Islet precursor cell (in vitro differentiated cells): ENCODE data around the gene TPD52L1.

Experiments used
- DNase-seq: peaks from one replicate; pipeline ENCODE4 v3.0.0-alpha.2; 2018

Gene TPD52L1

DNA sequence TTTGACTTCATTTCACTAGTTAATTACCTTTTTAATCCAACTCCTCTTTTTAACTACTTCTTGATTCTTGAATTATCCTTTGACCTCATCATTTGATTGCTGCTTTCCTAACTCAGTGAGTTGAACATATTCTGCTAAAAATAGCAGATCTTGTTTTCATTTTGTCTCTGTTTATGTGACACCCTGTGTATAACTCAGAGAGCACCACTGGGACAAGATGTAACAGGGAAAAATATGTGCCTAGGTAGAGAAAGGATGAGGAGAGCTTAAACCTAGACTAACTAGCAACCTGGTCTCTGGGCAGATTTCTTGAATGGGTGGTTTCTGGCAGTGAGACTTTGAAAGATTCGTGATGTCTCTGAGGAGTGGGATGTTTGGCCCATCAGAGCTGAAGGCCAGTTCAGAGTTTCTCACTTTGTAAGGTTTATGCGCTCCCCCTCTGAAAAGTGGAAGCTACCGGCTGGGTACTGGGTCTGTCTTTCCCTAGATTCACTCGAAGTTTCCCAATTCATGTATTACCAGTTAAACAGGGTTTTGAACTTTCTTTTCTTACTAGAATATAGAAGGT, 61.8 kb downstream of the TPD52L1 start:
- no peak for DNase-seq

DNA sequence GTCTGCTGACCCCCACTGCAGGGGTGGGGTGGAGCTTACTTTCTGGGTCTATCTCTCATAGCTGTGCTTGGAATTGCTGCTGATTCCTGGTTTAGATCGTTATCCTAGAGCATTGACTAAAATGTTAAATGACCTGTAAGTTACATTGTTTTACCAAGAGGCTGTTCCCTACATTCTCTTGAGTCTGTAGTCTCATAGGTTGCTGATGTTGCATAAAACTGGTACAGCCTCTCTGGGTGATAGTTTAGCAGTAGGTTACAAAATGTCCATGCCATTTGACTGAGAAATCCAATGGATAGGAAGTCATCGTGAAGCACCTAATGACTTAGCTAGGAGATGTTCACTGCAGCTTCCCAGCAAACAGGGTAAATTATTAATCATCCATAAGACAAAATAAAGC, 62.4 kb downstream of the TPD52L1 start:
- no peak for DNase-seq

DNA sequence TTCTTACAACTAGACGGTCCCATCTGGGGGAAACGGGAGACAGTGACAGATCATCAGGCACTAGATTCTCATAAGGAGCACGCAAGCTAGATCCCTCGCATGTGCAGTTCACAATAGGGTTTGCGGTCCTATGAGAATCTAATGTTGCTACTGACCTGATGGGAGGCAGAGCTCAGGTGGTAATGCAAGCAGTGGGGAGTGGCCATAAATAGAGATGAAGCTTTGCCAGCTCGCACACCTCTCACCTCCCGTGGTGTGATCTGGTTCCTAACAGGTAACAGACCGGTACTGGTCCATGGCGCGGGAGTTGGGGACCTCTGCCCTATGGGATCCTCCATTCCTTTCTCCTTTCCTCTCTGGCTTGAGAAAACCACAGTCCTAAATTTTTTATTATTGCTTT, 63.8 kb downstream of the TPD52L1 start:
- no peak for DNase-seq

DNA sequence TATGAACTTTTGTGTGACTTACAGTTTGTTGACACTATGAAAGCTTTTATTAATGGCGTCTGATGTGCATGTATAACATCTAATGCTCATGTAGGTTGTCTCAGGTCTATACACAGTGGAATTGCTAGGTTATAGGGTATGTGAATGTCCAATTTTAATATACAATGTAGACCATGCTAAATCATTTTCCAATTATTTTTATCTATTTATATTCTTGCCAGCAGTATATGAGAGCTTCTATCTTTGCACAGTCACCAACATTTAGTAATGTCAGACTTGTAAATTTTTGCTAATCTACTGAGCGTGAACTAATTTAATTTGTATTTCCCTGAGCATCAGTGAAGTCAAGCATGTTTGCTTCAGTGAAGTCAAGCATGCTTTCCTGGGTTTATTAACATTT, 64.4 kb downstream of the TPD52L1 start:
- no peak for DNase-seq

DNA sequence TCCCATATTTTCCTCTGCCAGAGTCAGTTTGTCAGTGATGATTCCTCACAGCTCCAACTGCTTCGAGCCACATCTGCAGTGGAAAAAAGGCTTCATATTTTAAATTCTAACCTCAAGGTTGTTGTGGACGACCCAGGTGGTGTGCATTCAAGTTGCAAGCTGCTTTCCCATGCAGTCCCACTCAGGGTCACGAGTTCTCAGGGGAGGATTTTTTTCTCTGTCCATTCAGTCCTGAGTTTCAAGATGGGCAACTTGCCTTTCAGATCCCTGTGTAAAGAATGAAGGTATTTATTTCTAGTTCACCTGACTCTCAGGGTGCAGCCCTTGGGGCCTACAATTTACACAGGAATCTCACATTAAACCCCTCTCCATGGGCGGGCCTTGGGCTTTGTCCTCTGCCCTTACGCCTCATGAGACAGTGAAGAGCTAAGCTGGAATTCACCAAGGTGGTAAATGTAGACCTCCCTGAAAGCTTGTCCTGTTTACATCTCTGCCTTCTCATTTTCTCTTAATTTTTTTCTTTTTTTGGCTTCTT, 65.9 kb downstream of the TPD52L1 start:
- DNase-seq: no peak

DNA sequence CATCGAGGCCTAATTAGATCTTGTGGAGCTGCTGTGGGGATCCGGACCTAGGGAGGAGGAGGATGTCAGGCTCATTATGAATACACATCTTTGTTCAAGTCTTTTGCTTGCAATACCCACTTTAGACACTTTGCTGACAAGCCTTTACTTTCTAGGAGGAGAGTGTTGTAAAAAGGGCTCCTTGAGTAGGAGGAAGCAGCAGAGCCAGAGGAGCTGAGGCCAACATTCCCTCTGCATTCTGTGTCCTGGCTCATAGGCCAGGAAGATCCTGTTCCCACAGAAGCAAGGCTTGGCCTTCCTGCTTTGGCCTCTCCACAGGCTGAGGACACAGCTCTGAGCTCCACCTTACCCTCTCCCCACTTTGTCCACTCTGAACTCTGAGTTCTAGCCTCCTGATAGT, 67.1 kb downstream of the TPD52L1 start:
- DNase-seq: peak; percentile 68

DNA sequence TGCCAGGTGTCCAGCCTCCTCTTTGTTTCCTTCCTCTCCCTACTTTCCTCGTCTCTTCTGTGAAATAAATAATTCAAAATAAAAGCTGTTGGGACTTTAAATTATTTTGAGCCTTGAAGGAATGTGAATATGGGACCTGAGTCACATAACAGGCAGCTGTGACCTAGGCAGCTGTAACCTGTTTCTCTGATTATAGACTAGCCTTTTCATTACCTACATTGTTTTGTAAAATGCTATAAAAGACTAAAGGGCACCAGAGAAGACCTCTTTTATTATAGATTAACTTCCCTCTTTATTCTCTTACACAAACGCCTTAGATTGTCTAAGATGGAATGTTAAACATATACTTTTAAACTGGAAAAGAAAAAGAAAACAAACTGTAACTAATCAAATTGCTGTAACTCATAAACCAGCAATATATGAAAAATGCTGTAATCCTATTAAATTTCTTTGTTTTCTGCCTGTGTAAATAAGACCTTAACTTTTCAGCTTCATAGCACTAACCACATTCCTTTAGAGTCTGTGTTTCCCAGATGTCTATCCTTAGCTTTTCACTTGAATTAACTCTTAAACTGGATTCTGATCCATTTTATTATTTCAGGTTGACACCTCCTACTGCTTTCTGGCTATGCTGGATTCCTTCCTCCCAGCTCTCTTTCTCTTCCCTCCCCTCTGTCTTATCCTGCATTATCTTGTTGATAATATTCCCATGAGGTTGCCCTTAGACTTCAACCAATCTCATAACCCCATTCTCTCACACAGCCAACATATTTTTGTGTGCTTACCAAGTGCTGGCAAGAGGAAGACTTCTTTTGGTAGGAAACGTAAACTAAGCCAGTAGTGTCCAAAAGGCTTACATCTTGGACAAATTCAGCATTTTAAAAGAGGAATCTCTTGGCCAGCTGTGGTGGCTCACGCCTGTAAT, 69.2 kb downstream of the TPD52L1 start:
- no peak for DNase-seq

DNA sequence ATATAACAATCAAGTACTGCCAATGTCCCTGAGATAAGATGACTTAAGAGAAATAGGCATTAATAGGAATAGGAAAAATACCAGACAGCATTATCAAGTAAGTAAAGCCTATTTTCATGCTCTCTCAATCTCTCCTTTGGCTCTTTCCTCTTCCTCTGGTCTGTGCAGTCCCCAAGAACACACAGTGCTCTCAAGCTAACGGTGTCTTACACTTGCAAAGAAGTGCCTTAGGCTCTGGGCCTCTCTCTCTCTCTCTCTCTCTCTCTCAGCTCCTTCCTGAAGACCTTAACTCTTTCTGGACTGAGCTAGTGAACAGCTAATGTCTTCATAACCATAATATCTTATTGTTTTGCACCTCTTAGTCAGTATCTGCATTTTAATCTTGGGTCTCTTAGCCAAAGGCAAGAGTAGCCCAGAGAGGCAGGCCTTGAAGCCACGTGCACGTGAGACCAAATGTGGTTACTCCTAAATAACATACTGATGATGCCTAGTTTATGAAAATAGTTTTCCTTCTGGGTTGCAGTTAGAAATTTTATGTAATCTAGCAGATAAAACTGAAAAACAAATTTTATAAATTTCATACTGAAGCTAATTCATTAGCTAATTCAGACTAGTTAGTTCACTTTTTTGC, 70.8 kb downstream of the TPD52L1 start:
- DNase-seq: no peak

DNA sequence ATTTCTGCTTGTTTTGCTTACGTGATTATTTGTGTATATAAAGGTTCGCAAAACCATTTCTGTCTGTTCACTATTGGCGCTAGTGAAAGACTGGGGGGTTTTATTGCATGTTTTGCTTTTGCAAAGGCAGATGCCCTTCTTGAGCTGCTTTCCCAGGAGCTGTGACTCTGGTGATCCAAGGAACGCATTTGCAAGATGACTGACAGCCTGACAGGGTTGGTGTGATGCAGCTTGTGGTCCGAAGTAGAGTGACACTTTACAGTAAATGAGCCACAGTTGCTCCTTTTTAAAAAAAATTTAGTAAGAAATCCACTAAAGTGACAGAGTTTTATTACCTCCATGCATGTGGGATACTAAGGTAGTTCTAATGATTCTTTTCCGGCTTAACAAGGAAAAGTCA, 73.7 kb downstream of the TPD52L1 start:
- no peak for DNase-seq

DNA sequence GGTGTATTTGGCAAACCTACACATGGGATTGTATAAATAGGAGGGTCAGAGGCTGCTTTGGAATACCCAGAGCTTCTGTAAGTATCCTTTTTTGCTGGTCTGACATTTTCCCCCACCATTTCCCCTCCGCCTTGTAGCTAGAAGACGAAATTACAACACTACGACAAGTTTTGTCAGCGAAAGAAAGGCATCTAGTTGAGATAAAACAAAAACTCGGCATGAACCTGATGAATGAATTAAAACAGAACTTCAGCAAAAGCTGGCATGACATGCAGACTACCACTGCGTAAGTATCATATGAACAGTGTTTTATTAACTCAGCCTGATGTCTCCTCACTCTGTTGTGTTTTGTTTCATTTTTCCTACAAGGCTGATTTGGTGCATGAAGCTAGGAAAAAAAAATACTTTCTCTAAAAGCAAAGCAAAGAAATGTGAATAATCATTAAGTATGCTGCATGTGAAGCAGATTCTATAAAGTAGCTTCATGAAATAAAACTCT, 75.5 kb downstream of the TPD52L1 start:
- DNase-seq: no peak

DNA sequence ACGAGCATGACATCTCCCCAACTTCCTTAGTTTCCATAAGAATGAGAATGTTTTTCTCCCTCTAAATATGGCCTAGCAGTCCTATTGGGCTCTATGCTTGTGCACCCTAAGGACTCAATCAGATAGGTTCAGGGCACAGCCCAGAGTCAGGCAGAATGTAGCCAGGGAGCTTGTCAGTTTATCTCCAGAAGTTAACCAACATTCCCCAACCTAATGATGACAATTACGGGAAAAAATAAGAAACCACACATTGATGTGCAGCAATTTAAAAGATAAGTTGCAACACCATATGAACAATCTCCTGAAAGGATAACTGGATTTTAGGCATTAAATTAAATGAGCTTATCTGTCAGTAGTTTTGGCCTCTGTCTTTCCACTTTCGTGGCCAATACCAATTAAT, 77.1 kb downstream of the TPD52L1 start:
- DNase-seq: no peak

DNA sequence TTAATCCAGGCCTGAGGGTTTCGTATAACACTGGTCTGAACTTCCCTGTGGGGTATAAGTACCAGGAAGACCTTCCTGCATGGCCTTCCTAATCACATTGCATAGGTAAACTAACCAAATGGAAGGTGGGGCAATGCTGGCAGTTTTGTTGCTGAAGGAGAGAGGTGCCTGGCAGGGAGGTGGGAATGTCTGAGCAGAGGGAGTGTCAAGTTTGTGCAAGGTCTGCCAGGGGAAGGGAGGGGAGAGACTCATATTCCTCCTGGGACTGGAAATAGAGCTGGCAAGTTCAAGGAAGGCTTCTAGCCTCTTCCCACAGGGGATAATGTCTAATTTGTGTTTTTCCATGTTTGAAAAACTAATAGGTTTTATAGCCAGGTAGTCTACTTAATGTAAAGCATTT, 77.6 kb downstream of the TPD52L1 start:
- no peak for DNase-seq

DNA sequence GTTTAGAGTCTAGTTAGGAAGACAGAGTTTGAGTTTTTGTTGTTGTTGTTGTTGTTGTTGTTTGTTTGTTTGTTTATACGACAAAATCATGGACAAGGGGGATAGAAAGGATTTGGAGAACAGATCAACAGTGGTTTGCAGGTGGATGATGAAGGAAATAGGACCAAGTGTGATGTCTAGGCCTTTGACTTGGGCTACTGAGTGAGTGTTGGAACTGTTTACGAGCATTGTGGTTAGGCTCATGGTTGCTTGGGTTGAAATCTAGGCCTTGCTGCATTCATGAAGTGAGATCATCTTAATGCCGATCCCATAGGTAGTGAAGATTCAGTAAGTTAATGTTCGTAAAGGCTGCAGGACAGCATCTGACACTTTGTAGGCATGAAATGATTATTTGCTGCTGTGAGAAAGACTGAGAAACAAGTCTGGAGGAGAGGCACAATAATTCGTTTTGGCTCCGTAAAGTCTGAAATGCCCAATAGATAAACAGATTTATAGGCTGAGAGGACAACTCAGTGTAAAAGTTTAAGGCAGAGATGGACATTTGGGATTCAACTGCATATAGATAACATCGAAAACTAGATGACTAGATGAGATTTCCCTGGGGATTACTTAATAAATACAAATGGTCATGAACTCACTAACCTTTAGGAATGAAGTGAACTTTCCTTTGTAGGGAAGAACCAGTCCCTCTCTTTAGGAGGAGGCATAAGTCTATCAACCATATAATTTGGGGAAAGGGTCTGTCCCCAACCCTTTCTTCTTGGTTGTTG, 78.2 kb downstream of the TPD52L1 start:
- no peak for DNase-seq

DNA sequence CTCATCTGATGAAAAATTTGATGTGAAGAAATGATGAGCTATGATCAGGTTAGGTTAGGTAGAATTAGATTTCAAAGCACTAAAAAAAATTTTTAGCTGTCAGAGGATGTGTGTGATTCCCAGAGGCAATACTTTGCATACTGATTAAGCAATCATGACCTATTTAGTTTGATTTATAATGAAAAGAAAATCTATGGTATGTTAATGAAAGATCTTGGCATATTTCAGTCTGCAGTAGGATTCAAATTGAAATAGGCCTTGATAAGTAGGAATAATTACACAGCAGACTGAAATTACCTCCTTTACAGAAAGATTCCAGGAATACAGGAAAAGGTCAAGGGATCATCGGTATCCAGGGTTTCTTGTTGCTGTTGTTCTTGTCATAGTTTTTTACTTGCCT, 78.9 kb downstream of the TPD52L1 start:
- no peak for DNase-seq

DNA sequence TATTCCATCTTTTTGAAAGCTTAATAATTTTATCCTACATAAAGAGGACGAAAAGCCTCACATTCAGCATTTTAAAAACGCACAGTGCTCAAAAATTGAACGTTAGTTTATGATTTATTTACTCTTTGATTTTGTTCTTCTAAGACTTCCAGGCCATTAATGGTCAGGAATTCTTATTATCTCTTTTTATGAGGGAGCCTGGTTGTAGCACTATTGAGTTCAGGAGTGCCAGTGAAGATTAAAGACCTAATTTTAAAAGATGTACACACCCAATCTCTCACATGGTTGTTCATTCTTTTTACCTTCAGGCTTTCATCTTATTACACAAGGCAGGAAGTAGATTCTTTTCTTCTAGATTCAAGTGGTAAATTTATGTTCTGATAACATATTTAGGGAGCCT, 79.6 kb downstream of the TPD52L1 start:
- DNase-seq: no peak

DNA sequence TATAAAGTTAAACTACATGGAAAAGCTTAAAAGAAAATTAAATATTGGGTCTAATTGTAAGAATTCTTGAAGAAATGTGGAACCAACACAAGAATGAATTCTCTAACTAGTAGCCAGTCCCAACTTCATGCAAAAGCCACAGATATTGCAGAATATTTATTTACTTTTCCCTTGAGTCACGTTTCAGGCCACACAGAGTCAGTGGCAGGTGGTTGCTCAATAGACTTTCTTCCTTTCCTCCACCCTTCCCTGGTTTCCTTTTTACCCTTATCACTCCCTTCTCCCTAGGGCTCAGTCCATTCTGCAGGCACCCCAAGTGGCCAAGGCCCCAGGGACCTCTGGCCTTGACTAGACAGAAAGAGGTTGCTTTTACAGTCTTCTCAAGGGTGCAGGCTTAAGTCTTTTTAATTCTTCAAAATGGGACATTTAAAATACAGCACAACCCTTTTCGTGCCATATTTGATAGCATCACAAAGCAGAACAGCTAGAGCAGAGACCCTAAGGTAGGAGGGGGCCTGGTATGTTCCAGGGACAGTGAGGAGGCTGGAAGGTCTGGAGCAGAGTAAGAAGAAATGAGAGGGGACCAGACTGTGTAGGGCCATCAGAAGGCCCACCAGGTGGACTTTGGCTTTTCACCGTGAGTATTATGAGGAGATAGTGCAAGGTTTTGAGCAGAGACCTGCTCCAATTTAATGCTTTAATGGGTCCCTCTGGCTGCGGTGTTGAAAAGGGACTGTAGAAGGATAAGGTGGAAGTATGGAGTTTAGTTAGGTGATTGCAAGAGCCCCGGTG, 83.2 kb downstream of the TPD52L1 start:
- DNase-seq: no peak

DNA sequence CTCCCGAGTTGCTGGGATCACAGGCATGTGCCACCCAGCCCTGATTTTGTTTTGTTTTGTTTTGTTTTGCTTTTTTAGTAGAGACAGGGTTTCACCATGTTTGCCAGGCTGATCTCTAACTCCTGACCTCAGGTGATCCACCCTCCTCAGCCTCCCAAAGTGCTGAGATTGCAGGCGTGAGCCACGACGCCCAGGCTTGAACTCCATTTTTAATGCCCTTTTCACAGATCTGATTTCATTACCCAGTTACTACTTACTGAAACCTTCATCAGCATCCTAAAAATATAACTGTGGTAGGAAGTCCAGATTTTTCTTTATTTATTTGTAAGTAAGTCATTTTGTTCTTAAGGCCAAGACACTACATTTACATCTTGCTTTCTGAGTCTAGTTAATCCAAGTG, 84.2 kb downstream of the TPD52L1 start:
- no peak for DNase-seq

DNA sequence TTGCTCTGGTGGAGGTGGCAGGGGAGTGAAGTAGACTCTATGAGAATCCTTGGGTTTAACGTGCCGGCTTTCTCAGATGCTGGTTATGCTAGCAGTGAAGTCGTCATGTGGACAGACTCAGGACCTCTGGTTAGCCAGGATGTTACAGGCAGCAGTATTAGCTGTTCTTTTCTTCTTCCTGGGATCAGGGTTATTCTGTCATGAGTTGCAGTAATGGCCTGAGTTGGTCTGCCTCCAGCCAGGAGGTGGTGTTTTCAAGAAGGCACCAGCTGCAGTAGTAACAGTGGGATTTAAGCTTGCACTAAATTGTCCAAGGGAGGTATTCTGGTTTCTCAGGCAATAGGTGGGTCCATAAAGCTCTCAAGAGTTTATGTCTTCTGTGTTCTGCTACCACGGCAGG, 91.5 kb downstream of the TPD52L1 start:
- DNase-seq: no peak

DNA sequence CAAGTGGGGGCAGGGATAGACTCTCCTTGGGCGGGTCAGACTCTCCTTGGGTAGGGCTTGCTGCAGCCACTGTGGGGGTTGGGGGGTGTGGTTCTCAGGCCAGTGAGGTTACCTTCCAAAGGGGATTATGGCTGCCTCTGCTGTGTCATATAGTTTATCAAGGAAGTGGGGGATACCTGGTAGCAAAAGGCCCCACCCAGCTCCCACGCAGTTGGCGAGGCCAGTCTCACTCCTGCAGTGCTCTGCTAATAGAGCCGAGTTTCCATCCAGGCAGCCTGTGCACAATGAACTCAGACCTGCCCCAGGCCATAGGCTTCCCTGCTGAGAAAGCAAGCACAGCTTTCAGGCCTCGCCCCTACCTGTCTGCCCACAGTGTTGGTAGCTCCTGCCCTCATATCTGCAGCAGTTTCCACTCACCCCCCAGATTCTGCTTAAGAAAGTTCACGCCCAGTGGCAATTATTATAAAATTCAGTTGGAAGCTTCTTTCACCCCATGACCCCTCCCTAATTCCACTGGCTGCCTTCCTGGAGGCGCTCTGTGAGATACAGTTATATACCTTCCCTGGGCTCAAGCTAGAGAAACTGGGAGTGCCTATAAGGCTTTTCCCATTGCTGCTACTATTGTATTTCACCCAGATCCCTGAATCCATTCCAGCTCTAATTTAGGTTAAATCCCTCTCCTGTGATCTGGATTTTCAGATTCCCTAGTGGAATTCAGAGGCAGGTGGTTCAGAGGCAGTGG, 92.1 kb downstream of the TPD52L1 start:
- peak; percentile 82 for DNase-seq

DNA sequence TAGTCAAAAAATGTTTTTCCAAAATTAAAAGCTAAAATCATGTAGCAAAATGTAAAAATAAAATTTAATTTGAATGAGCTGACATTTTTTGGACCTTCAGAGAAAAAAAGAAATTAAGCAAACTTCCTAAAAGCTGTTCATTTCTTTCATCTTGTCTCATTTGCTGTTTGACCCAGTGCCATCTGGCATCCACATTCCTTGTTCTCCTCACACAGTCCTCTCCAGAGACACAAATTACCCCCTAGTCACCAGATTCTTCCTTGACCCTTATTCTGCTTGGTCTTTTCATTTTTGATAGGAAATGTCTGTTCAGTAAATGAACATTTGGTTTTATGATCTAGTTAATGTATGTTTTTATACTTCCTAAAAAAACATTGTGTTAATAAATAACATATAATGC, 93.0 kb downstream of the TPD52L1 start:
- no peak for DNase-seq

DNA sequence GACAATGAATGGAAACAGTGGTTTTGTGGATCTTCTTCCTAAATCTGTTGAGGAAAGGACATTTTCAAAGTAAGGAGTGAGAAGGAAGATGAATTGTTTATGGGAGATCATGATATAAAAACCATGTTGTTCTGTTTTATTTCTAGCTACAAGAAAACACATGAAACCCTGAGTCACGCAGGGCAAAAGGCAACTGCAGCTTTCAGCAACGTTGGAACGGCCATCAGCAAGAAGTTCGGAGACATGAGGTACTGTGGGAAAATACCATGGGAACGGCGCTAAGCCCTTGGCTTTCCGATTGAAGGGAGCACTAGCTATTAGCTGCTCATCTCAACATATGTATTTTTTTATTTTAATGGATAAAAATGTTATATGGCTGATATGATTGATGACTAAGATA, 94.6 kb downstream of the TPD52L1 start:
- DNase-seq: no peak
